BLaER1 treated with 17β-estradiol and CSF1 and Interleukin-3, amounts not matched to agents 10 nM and 100 nM (cell line): Measurements from ENCODE around the gene MYOCOS.
"Not testable (repeated sequence)": the region's sequence is repeated elsewhere in the genome, so short reads cannot be mapped to it uniquely, and the experiment has no call there.

Experiments
- H3K27ac ChIP-seq, 11 experiments: shearing (Covaris generic); formaldehyde crosslinking; 2 replicates each; pipeline ENCODE4 v1.8.1; 2022
- H3K27me3 ChIP-seq, 11 experiments: shearing (Covaris generic); formaldehyde crosslinking; 2 replicates each; pipeline ENCODE4 v1.8.1; 2022
- H3K36me3 ChIP-seq, 11 experiments: shearing (Covaris generic); formaldehyde crosslinking; 2 replicates each; pipeline ENCODE4 v1.8.1; 2022
- H3K4me1 ChIP-seq, 10 experiments: shearing (Covaris generic); formaldehyde crosslinking; 2 replicates each; pipeline ENCODE4 v1.8.1; 2022
- H3K4me2 ChIP-seq, 11 experiments: shearing (Covaris generic); formaldehyde crosslinking; 2 replicates each; pipeline ENCODE4 v1.8.1; 2022
- H3K4me3 ChIP-seq, 10 experiments: shearing (Covaris generic); formaldehyde crosslinking; 2 replicates each; pipeline ENCODE4 v1.8.1; 2022
- H3K9ac ChIP-seq, 11 experiments: shearing (Covaris generic); formaldehyde crosslinking; 2 replicates each; pipeline ENCODE4 v1.8.1; 2022
- H3K9me3 ChIP-seq, 11 experiments: shearing (Covaris generic); formaldehyde crosslinking; replicated peaks in 1 of 11; 2 replicates each; pipeline ENCODE4 v1.8.1; 2022
- H4K20me1 ChIP-seq, 11 experiments: shearing (Covaris generic); formaldehyde crosslinking; 2 replicates each; pipeline ENCODE4 v1.8.1; 2022
- Cebpa-rat ChIP-seq, 11 experiments: shearing (Covaris generic); IDR thresholded peaks; 2 replicates each; pipeline ENCODE4 v1.8.1; 2022

The MYOCOS gene

DNA sequence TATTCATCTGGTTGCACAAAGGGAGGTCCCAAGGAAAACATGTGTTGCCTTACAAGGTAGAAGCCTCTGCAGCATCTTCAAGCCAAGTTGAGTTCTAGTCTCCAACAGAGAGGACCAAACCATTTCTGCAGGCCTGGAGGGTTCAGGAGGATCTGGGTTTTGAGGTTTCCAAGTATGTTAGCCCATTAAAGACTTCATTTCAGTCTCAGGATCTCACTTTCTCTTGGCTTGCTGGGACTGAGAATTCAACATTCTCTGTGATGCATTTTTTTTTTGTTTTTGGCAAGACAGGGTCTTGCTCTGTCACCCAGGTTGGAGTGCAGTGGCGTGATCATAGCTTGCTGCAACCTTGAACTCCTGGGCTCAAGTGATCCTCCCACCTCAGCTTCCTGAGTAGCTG lies 8.8 kb upstream of the MYOCOS start:
- H3K27ac ChIP-seq = no peak overlapping the region
- no peaks in the 10 kb centered on the region for H3K27me3 ChIP-seq
- H3K4me2 ChIP-seq = no peak overlapping the region
- H3K9ac ChIP-seq = no peak overlapping the region
- TF ChIP-seq Cebpa-rat (IDR thresholded peaks at IDR 0.05) = no peak
- H3K9me3 ChIP-seq = peaks cover 0 to 11% (median 0%) of the 10 kb centered on the region in 11 experiments; a peak in 6 of 22 replicates
- H4K20me1 ChIP-seq = no peaks in the 10 kb centered on the region
- H3K4me3 ChIP-seq = no peak overlapping the region
- no peaks in the 10 kb centered on the region for H3K36me3 ChIP-seq
- peaks cover 0 to 17% (median 5%) of the 10 kb centered on the region in 10 experiments; a peak in 6 of 20 replicates for H3K4me1 ChIP-seq

DNA sequence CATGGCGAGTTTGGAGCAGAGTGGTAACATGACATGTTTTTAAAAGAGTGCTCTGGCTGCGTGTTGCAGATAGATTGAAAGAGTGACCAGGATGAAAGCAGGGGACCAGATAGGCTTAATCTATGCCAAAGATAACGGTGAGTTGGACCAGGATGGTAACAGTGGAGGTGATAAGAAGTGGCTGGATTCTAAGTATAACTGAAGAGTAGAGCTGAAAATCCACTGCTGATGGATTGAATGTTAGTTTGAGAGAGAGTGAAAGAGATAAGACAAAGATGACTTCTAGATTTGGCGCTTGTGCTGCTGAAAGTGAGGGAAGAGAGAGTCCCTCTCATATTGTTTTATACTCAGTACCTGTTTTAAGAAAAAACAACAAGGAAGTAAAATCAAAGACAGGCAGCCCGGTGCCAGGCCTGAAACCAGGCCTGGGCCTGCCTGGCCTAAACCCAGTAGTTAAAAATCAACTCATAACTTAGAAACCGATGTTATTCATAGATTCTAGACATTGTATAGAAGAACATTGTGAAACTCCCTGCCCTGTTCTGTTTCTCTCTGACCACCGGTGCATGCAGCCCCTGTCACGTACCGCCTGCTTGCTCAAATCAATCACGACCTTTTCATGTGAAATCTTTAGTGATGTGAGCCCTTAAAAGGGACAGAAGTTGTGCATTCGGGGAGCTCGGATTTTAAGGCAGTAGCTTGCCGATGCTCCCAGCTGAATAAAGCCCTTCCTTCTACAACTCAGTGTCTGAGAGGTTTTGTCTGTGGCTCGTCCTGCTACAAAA lies 6.7 kb upstream of the MYOCOS start:
- not testable (repeated sequence) for H3K27me3 ChIP-seq, H3K9ac ChIP-seq, H3K36me3 ChIP-seq, H3K4me2 ChIP-seq, H3K9me3 ChIP-seq, H3K4me3 ChIP-seq, H4K20me1 ChIP-seq
- Histone ChIP-seq H3K27ac (peak overlapping the region in 1 of 11 experiments; percentile 16; a peak in 1 of 22 replicates), H3K4me1 (peaks cover 0 to 12% (median 3%) of the 10 kb centered on the region in 10 experiments; a peak in 6 of 20 replicates)

GRCh38 chr1:171616586-171616985 lies 5.5 kb upstream of the MYOCOS start:
- no peak overlapping the region for H3K9ac ChIP-seq
- H3K27me3 ChIP-seq = no peaks in the 10 kb centered on the region
- H3K4me2 ChIP-seq = no peak overlapping the region
- no peaks in the 10 kb centered on the region for H3K9me3 ChIP-seq
- no peaks in the 10 kb centered on the region for H4K20me1 ChIP-seq
- no peak overlapping the region for H3K27ac ChIP-seq
- H3K4me1 ChIP-seq = 0 out of 20 replicates have a peak, but pooled peaks cover 0 to 3% (median 0%) of the 10 kb centered on the region in 10 experiments
- TF ChIP-seq Cebpa-rat (IDR thresholded peaks at IDR 0.05) = no peak
- H3K36me3 ChIP-seq = no peaks in the 10 kb centered on the region
- H3K4me3 ChIP-seq = no peak overlapping the region

DNA sequence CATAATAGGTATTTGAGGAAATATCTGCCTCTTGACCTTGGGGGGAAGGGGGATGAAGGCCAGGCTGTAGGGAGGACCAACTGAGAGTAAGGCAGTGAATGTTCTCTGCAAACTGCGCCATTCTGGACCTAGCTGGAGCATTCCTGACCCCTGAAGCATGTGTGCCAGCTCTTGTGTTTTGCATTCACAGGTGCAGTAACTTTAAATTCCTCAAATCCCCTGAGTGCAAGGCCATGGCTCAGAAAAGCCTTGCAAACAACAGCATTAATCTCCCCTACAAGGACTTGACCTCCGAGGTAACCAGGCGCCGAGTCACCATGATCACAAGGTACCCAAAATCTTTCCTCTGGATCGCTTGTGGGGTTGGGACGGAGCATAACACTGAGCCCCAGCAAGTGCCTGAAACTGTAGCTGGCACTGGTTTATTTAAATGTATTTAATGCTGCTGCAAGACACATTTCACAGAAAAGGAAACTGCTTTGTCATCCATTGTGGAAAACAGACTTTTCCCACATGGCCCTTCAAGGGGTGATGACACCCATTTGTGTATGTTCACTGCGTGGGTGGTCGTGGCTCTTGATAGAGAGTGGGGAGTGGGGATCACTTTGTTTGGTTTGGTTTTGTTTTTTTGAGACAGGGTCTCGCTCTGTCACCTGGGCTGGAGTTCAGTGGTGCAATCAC lies 1.7 kb downstream of the MYOCOS start:
- H3K4me2 ChIP-seq = no peak overlapping the region

GRCh38 chr1:171625225-171625624 lies 3.2 kb downstream of the MYOCOS start:
- Histone ChIP-seq H3K4me1 (0 out of 20 replicates have a peak, but pooled peaks cover 0 to 4% (median 0%) of the 10 kb centered on the region in 10 experiments), H3K4me2 (no peak overlapping the region), H3K4me3 (no peak overlapping the region), H3K36me3 (no peaks in the 10 kb centered on the region), H4K20me1 (no peaks in the 10 kb centered on the region), H3K27me3 (no peaks in the 10 kb centered on the region), H3K27ac (no peak overlapping the region), H3K9ac (no peak overlapping the region), H3K9me3 (no peaks in the 10 kb centered on the region)
- TF ChIP-seq Cebpa-rat (IDR thresholded peaks at IDR 0.05) = no peak

More for the DNA sequence above, 1.7 kb downstream of the MYOCOS start:
- Histone ChIP-seq H3K4me1 (0 out of 20 replicates have a peak, but pooled peaks cover 0 to 4% (median 0%) of the 10 kb centered on the region in 10 experiments), H3K9me3 (no peaks in the 10 kb centered on the region), H3K36me3 (no peaks in the 10 kb centered on the region), H3K4me3 (no peak overlapping the region), H3K27me3 (no peaks in the 10 kb centered on the region), H3K27ac (no peak overlapping the region), H3K9ac (no peak overlapping the region), H4K20me1 (no peaks in the 10 kb centered on the region)
- TF ChIP-seq Cebpa-rat (IDR thresholded peaks at IDR 0.05) = no peak

DNA sequence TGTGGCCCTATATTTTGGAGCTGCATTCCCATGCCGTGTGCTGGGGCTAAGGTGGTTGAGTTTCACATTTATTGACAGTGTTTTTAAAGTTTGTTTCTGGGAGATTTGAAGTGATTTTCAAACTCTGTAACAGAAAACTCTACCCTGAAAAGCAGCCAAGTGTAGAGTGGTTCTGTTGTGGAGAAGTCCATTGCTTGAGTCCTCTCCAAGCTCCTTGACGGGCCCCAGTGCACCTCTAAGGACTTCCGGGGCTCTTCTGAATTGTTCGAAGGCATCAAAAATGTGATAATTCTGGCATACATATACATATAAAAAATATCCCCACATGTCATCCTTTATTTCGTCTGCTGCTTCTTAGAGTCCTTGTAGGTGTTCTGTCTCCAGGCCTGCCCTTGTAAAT lies 5.0 kb downstream of the MYOCOS start:
- H3K9ac ChIP-seq = no peak overlapping the region
- no peak overlapping the region for H3K4me3 ChIP-seq
- no peak overlapping the region for H3K4me2 ChIP-seq
- H3K27ac ChIP-seq = no peak overlapping the region
- no peaks in the 10 kb centered on the region for H4K20me1 ChIP-seq
- 0 out of 20 replicates have a peak, but pooled peaks cover 0 to 4% (median 0%) of the 10 kb centered on the region in 10 experiments for H3K4me1 ChIP-seq
- no peak for TF ChIP-seq Cebpa-rat (IDR thresholded peaks at IDR 0.05)
- H3K27me3 ChIP-seq = no peaks in the 10 kb centered on the region
- no peaks in the 10 kb centered on the region for H3K36me3 ChIP-seq
- H3K9me3 ChIP-seq = no peaks in the 10 kb centered on the region

- Histone ChIP-seq H3K27me3 (no peaks in the 10 kb centered on the region), H3K4me3 (no peak overlapping the region), H4K20me1 (no peaks in the 10 kb centered on the region), H3K27ac (no peak overlapping the region), H3K9me3 (no peaks in the 10 kb centered on the region), H3K9ac (no peak overlapping the region), H3K36me3 (no peaks in the 10 kb centered on the region), H3K4me2 (no peak overlapping the region), H3K4me1 (0 out of 20 replicates have a peak, but pooled peaks cover 0 to 4% (median 0%) of the 10 kb centered on the region in 10 experiments)
- no peak for TF ChIP-seq Cebpa-rat (IDR thresholded peaks at IDR 0.05)
Measured at GRCh38 chr1:171628225-171628624, 6.2 kb downstream of the MYOCOS start.

DNA sequence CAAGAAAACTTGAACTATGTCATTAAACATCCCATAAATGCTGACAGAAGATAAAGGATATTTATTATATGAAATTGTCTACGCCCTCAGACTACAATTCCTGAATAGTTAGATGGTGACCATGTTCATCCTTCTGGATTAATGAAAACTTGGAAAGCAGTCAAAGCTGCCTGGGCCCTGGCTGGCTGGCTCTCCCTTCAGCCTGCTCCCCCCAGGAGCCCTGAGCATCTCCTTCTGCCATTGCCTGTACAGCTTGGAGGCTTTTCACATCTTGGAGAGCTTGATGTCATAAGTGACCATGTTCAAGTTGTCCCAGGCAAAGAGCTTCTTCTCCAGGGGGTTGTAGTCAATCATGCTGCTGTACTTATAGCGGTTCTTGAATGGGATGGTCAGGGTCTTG lies 13.6 kb downstream of the MYOCOS start:
- no peak overlapping the region for H3K4me2 ChIP-seq
- no peaks in the 10 kb centered on the region for H3K27me3 ChIP-seq
- H3K4me1 ChIP-seq = no peaks in the 10 kb centered on the region; a peak in 1 of 20 replicates
- H3K4me3 ChIP-seq = no peak overlapping the region
- no peak overlapping the region for H3K27ac ChIP-seq
- no peaks in the 10 kb centered on the region for H4K20me1 ChIP-seq
- TF ChIP-seq Cebpa-rat (IDR thresholded peaks at IDR 0.05) = no peak
- no peaks in the 10 kb centered on the region for H3K9me3 ChIP-seq
- no peaks in the 10 kb centered on the region for H3K36me3 ChIP-seq
- no peak overlapping the region for H3K9ac ChIP-seq

- Histone ChIP-seq H3K9ac (no peak overlapping the region), H3K27ac (no peak overlapping the region), H3K36me3 (no peaks in the 10 kb centered on the region), H3K4me3 (no peak overlapping the region), H3K4me1 (peaks cover 0 to 3% (median 0%) of the 10 kb centered on the region in 10 experiments; a peak in 5 of 20 replicates), H3K27me3 (no peaks in the 10 kb centered on the region), H4K20me1 (no peaks in the 10 kb centered on the region), H3K9me3 (no peaks in the 10 kb centered on the region), H3K4me2 (no peak overlapping the region)
- TF ChIP-seq Cebpa-rat (IDR thresholded peaks at IDR 0.05) = no peak
Measured at GRCh38 chr1:171636141-171636540, 14.1 kb downstream of the MYOCOS start.
